ES-I3 (cell line): ENCODE measurements around the gene GJC1.

Experiments
- H3K36me3 ChIP-seq: 2 replicates; pipeline ENCODE4 v1.6.1; 2013; ENCODE audit warnings: mild to moderate bottlenecking, low read length, control low read depth, moderate library complexity; ENCODE audit not compliant: insufficient read depth
- H3K4me1 ChIP-seq: 2 replicates; pipeline ENCODE4 v1.6.1; 2013; ENCODE audit warnings: mild to moderate bottlenecking, control low read depth, low read length; ENCODE audit not compliant: insufficient read depth
- H3K9ac ChIP-seq: 2 replicates; pipeline ENCODE4 v1.6.1; 2013; ENCODE audit warnings: low read depth, mild to moderate bottlenecking, low read length, moderate library complexity
- H3K9me3 ChIP-seq: 2 replicates; pipeline ENCODE4 v1.6.1; 2013; ENCODE audit warnings: mild to moderate bottlenecking, low read length, moderate library complexity; ENCODE audit not compliant: control insufficient read depth, insufficient read depth

The GJC1 gene

GRCh38 chr17:44781551-44782325 lies 48.3 kb downstream of the GJC1 start:
- H3K9ac ChIP-seq, result no peak overlapping the region

GRCh38 chr17:44780845-44781480 lies 49.1 kb downstream of the GJC1 start:
- Histone ChIP-seq H3K36me3 (no peaks in the 10 kb centered on the region), H3K4me1 (peaks cover 30% of the 10 kb centered on the region), H3K9me3 (no peaks in the 10 kb centered on the region), H3K9ac (no peak overlapping the region)

More at GRCh38 chr17:44781551-44782325, 48.3 kb downstream of the GJC1 start:
- H3K36me3 ChIP-seq, result no peaks in the 10 kb centered on the region
- no peaks in the 10 kb centered on the region for H3K9me3 ChIP-seq
- H3K4me1 ChIP-seq, result peaks cover 30% of the 10 kb centered on the region

GRCh38 chr17:44780161-44780560 lies 49.9 kb downstream of the GJC1 start:
- Histone ChIP-seq H3K9ac (no peak overlapping the region), H3K9me3 (no peaks in the 10 kb centered on the region), H3K36me3 (no peaks in the 10 kb centered on the region), H3K4me1 (peaks cover 30% of the 10 kb centered on the region)

GRCh38 chr17:44779211-44780025 lies 50.7 kb downstream of the GJC1 start:
- Histone ChIP-seq H3K9ac (peak overlapping the region; percentile 60), H3K9me3 (no peaks in the 10 kb centered on the region), H3K36me3 (no peaks in the 10 kb centered on the region), H3K4me1 (peaks cover 30% of the 10 kb centered on the region)

- Histone ChIP-seq H3K4me1 (peaks cover 30% of the 10 kb centered on the region), H3K36me3 (no peaks in the 10 kb centered on the region), H3K9me3 (no peaks in the 10 kb centered on the region), H3K9ac (peak overlapping the region; percentile 60; the same call in 1 of the 2 replicates)
Observed at GRCh38 chr17:44778656-44779210, 51.4 kb downstream of the GJC1 start.

GRCh38 chr17:44777394-44778348 lies 52.4 kb downstream of the GJC1 start:
- no peaks in the 10 kb centered on the region for H3K9me3 ChIP-seq
- H3K4me1 ChIP-seq, result peaks cover 28% of the 10 kb centered on the region
- H3K9ac ChIP-seq, result no peak overlapping the region

GRCh38 chr17:44776628-44777393 lies 53.3 kb downstream of the GJC1 start:
- H3K36me3 ChIP-seq, result no peaks in the 10 kb centered on the region
- H3K9ac ChIP-seq, result peak overlapping the region; percentile 51; the same call in 1 of the 2 replicates
- H3K9me3 ChIP-seq, result no peaks in the 10 kb centered on the region
- peaks cover 19% of the 10 kb centered on the region for H3K4me1 ChIP-seq

More at GRCh38 chr17:44777394-44778348, 52.4 kb downstream of the GJC1 start:
- no peaks in the 10 kb centered on the region for H3K36me3 ChIP-seq

GRCh38 chr17:44775838-44776621 lies 54.1 kb downstream of the GJC1 start:
- Histone ChIP-seq H3K36me3 (no peaks in the 10 kb centered on the region), H3K9me3 (no peaks in the 10 kb centered on the region), H3K4me1 (peaks cover 11% of the 10 kb centered on the region; the same call in 1 of the 2 replicates), H3K9ac (peak overlapping the region; percentile 51)

- peak overlapping the region; percentile 63 for H3K9ac ChIP-seq
- H3K36me3 ChIP-seq, result no peaks in the 10 kb centered on the region
- no peaks in the 10 kb centered on the region for H3K9me3 ChIP-seq
- peaks cover 8% of the 10 kb centered on the region; the same call in 1 of the 2 replicates for H3K4me1 ChIP-seq
Observed at GRCh38 chr17:44775136-44775837, 54.8 kb downstream of the GJC1 start.

- peak overlapping the region; percentile 63 for H3K9ac ChIP-seq
- peaks cover 5% of the 10 kb centered on the region; the same call in 1 of the 2 replicates for H3K4me1 ChIP-seq
- H3K9me3 ChIP-seq, result no peaks in the 10 kb centered on the region
Observed at GRCh38 chr17:44774271-44775135, 55.6 kb downstream of the GJC1 start.

GRCh38 chr17:44773140-44773539 lies 56.9 kb downstream of the GJC1 start:
- Histone ChIP-seq H3K9me3 (no peaks in the 10 kb centered on the region), H3K36me3 (no peaks in the 10 kb centered on the region), H3K4me1 (peaks cover 5% of the 10 kb centered on the region; the same call in 1 of the 2 replicates), H3K9ac (no peak overlapping the region)

More at GRCh38 chr17:44774271-44775135, 55.6 kb downstream of the GJC1 start:
- H3K36me3 ChIP-seq, result no peaks in the 10 kb centered on the region
